OCI-LY7 (cell line): Measurements from ENCODE around the gene FIBP. TPM values are rescaled to one million over a fixed set of nuclear protein-coding genes. Genes with fewer than 3 reads are reported as not detected.
A peak's percentile ranks its signal among the peaks of the same experiment; 100 is the strongest.

ENCODE experiments used
- BruUV-seq: library from RNA; stranded (reverse); fragments of 400-500 nt; replicated peaks from 2 replicates; lab custom pipeline; 2021; lab: Mats Ljungman, UMichigan
- CTCF ChIA-PET: fragments of 300-600 bp; sonication (Branson Sonifier 250); formaldehyde crosslinking; loops from one replicate; lab custom pipeline; 2022; ENCODE audit warnings: antibody characterized with exemption; ENCODE audit not compliant: unreplicated experiment; lab: Charles Lee
- POLR2A ChIA-PET: fragments of 300-600 bp; sonication (Branson Sonifier 250); formaldehyde crosslinking; loops from one replicate; lab custom pipeline; 2022; ENCODE audit warnings: antibody characterized with exemption; lab: Charles Lee
- DNase-seq: peaks from one replicate; pipeline ENCODE4 v3.0.0-alpha.2; 2015; ENCODE audit warnings: low spot score
- H2AFZ ChIP-seq: fragments of 200-600 bp; sonication (generic), shearing (Covaris generic); 2 replicates; pipeline ENCODE4 v1.6.1; 2014; ENCODE audit warnings: mild to moderate bottlenecking, antibody characterized with exemption, low read length, moderate library complexity
- H3K27ac ChIP-seq: fragments of 200-600 bp; sonication (generic); 2 replicates; pipeline ENCODE4 v1.5.1; 2014; ENCODE audit warnings: mixed run types, low read depth, mild to moderate bottlenecking, moderate library complexity, low read length, inconsistent platforms; ENCODE audit not compliant: poor library complexity, severe bottlenecking
- H3K36me3 ChIP-seq: fragments of 200-600 bp; sonication (generic); 2 replicates; pipeline ENCODE4 v1.6.1; 2014; ENCODE audit warnings: mild to moderate bottlenecking, antibody characterized with exemption, low read length, moderate library complexity, mixed read lengths; ENCODE audit not compliant: insufficient read depth
- H3K4me1 ChIP-seq: fragments of 200-600 bp; sonication (generic); 2 replicates; pipeline ENCODE4 v1.5.1; 2014; ENCODE audit warnings: mild to moderate bottlenecking, low read length; ENCODE audit not compliant: insufficient read depth, poor library complexity, severe bottlenecking
- H3K4me2 ChIP-seq: fragments of 200-600 bp; sonication (generic); 2 replicates; pipeline ENCODE4 v1.6.1; 2014; ENCODE audit warnings: mild to moderate bottlenecking, low read length
- H3K4me3 ChIP-seq: fragments of 200-600 bp; sonication (generic); 2 replicates; pipeline ENCODE4 v1.5.1; 2014; ENCODE audit warnings: mild to moderate bottlenecking, low read depth, low read length; ENCODE audit not compliant: poor library complexity, severe bottlenecking
- H3K79me2 ChIP-seq: fragments of 200-600 bp; sonication (generic); 2 replicates; pipeline ENCODE4 v1.6.1; 2016; ENCODE audit warnings: low read depth, mild to moderate bottlenecking, low read length, moderate library complexity, mixed read lengths; ENCODE audit not compliant: insufficient read depth
- H3K9me2 ChIP-seq: fragments of 200-600 bp; sonication (generic); 2 replicates; pipeline ENCODE4 v1.6.1; 2016; ENCODE audit warnings: mild to moderate bottlenecking, low read length, mixed read lengths; ENCODE audit not compliant: insufficient read depth
- H3K9me3 ChIP-seq: fragments of 200-600 bp; sonication (generic); 2 replicates; pipeline ENCODE4 v1.6.1; 2014; ENCODE audit warnings: mild to moderate bottlenecking, mixed run types, low read length, mixed read lengths
- H4K20me1 ChIP-seq: fragments of 200-600 bp; sonication (generic); 2 replicates; pipeline ENCODE4 v1.6.1; 2014; ENCODE audit warnings: mild to moderate bottlenecking, antibody characterized with exemption, low read length, moderate library complexity, mixed read lengths; ENCODE audit not compliant: insufficient read depth
- CTCF ChIP-seq: fragments of 200-600 bp; sonication (generic); conservative IDR thresholded peaks from 2 replicates; pipeline ENCODE4 v1.5.1; 2014; ENCODE audit warnings: mild to moderate bottlenecking, antibody characterized with exemption, low read length, moderate library complexity, mixed read lengths
- EZH2phosphoT487 ChIP-seq: fragments of 200-600 bp; sonication (generic); IDR thresholded peaks from 2 replicates; pipeline ENCODE4 v1.6.1; 2018; ENCODE audit warnings: low read depth, borderline replicate concordance, mild to moderate bottlenecking, mixed run types, antibody characterized with exemption, low read length, moderate library complexity, mixed read lengths
- intact Hi-C: fragments of 100-400 bp; cut with micrococcal nuclease; formaldehyde crosslinking; loops from one replicate; pipeline ENCODE4 v1.10.0; 2022; ENCODE audit not compliant: unreplicated experiment
- total RNA-seq, 2 experiments: library from RNA; depleted of rRNA in 1 of 2; stranded (reverse); fragments of >200 nt in 1 of 2; shearing (Covaris generic) in 1 of 2; gene quantifications; 2 replicates each; pipeline ENCODE4 v1.2.3, GENCODE V29; 2014 to 2022

FIBP gene
- total RNA-seq, 2 experiments from 2014 or later: 97.3 to 184 TPM

- no peaks in the 10 kb centered on the region for H3K9me2 ChIP-seq
- H4K20me1 ChIP-seq: peaks cover 17% of the 10 kb centered on the region
- H3K9me3 ChIP-seq: no peaks in the 10 kb centered on the region
- H3K27ac ChIP-seq: peak within 1 kb of the TSS; percentile 93
- intact Hi-C loops: loop anchor here (1.0 kb wide), 2 partner anchors 101 to 129 kb away; partner anchors contain the start of gene SART1
- TF ChIP-seq CTCF (peak; percentile 94), EZH2phosphoT487 (no peak)
- H3K4me2 ChIP-seq: peak within 1 kb of the TSS; percentile 96
- peaks cover 36% of the 10 kb centered on the region for H3K79me2 ChIP-seq
- peak; percentile 96 for DNase-seq
- H2AFZ ChIP-seq: peak within 1 kb of the TSS; percentile 73; the same call in 1 of the 2 replicates
- H3K36me3 ChIP-seq: peaks cover 61% of the 10 kb centered on the region
- peak within 1 kb of the TSS; percentile 99 for H3K4me3 ChIP-seq
- peaks cover 31% of the 10 kb centered on the region for H3K4me1 ChIP-seq
- ChIA-PET CTCF (interaction anchor here (0.5 to 2.0 kb wide), 9 partner anchors 9 to 1082 kb away, joined by 3 to 17 read pairs (median 4); partner anchors contain the start of genes CCDC85B, FIBP, RNASEH2C and SF1), POLR2A (interaction anchor here (0.8 to 3.9 kb wide), 9 partner anchors 12 to 193 kb away, joined by 3 to 59 read pairs (median 4); partner anchors contain the start of genes CCDC85B and FIBP)
- TSS peak; percentile 84 for BruUV-seq
Measured at GRCh38 chr11:65860278-65861164, 27.8 kb downstream of the FIBP start, which contains the start of gene MUS81. Gene MUS81, plus strand, starts transcription at chr11:65860433. Its CDS starts 321 bp downstream, at chr11:65860754.

- DNase-seq: no peak
- Histone ChIP-seq H2AFZ (peak overlapping the region; percentile 12; the same call in 1 of the 2 replicates), H3K36me3 (peaks cover 61% of the 10 kb centered on the region), H3K4me3 (peak overlapping the region; percentile 99), H3K9me2 (no peaks in the 10 kb centered on the region), H3K4me2 (peak overlapping the region; percentile 96), H3K79me2 (peaks cover 43% of the 10 kb centered on the region), H3K9me3 (no peaks in the 10 kb centered on the region), H3K27ac (peak overlapping the region; percentile 93), H3K4me1 (peaks cover 31% of the 10 kb centered on the region), H4K20me1 (peaks cover 20% of the 10 kb centered on the region)
- ChIA-PET CTCF (interaction anchor here (0.5 to 2.0 kb wide), 7 partner anchors 10 to 1081 kb away, joined by 3 to 17 read pairs (median 4); partner anchors contain the start of genes CCDC85B, FIBP and SF1), POLR2A (interaction anchor here (0.6 to 3.9 kb wide), 11 partner anchors 12 to 361 kb away, joined by 3 to 59 read pairs (median 3); partner anchors contain the start of genes CCDC85B, FIBP and PCNX3)
- TF ChIP-seq EZH2phosphoT487 (no peak), CTCF (no peak)
- intact Hi-C loops: loop anchor here (1.0 to 5.0 kb wide), 9 partner anchors 28 to 407 kb away; partner anchors contain the start of genes BANF1, C11orf68, DRAP1 and EIF1AD
- no TSS peak for BruUV-seq
Measured at GRCh38 chr11:65859812-65860277, 28.4 kb downstream of the FIBP start.
